ENCODE data around the gene PIK3C2A. TPM values are rescaled to one million over a fixed set of nuclear protein-coding genes. Genes with fewer than 3 reads are reported as not detected.
"Not testable (repeated sequence)": the region's sequence is repeated elsewhere in the genome, so short reads cannot be mapped to it uniquely, and the experiment has no call there.

PIK3C2A gene
- total RNA-seq, 4 donors from 2014 or later, result 8.8 to 21.0 (median 14.8) TPM

DNA sequence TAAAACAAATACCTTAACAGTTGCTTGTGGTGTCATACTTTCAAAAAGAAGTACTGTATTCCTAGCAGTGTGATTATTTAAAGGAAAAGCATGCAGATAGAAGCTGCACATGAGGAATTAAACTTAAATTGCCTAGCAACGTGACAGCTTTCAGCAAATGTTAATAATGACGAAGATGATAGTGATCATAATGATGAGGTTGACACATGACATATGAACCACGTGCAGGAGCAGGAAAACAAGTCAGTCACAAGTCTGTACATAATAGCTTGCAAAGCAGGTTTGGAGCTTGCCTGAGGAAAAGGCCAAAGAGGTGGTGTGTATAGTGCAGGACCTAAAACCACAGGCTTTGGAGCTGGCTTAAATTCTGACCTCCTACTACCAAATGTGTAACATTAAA is 30.6 kb upstream of the PIK3C2A start:
- H3K4me3 ChIP-seq, result no peak overlapping the region
- no peaks in the 10 kb centered on the region for H3K36me3 ChIP-seq
- no peak for ATAC-seq
- H3K27me3 ChIP-seq, result no peaks in the 10 kb centered on the region
- intact Hi-C loops (cut with DNase I; ENCODE audit: low total_unique reads), result no loop called here
- no peaks in the 10 kb centered on the region for H3K4me1 ChIP-seq
- TF ChIP-seq CTCF (IDR thresholded peaks at IDR 0.05 in 4 of 5, conservative IDR thresholded peaks at IDR 0.05 in 1 of 5) (no peak), POLR2A (IDR thresholded peaks at IDR 0.05) (no peak)
- in situ Hi-C loops (cut with MboI; ENCODE audit: low sequenced_read_pairs in 4 of 4), result loop anchor here (10.0 to 25.0 kb wide), 3 partner anchors 256 to 286 kb away; no protein-coding TSS in a partner anchor
- no peaks in the 10 kb centered on the region for H3K9me3 ChIP-seq
- no peak overlapping the region for H3K27ac ChIP-seq
- DNase-seq, result no peak

DNA sequence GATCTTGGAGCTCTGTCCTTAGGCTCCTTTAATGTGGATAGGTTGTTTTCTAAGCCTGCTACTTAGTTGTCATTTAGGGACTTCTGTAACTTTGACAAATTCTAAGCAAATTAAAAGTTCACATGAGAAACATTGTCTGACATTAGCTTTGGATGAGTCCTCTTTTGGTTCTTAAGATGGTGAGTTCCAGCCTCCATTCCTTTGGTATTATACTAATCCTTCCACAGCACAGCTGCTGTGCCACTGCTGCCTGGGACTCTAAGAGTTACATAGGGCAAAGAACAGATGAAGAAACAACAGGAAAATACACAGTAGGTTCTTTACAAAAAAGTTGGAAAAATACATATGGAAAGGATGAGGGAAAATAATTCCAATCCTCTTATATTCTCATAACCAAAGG is 25.3 kb upstream of the PIK3C2A start:
- H3K4me1 ChIP-seq, result peaks cover 0 to 2% of the 10 kb centered on the region in 2 donors
- in situ Hi-C loops (cut with MboI; ENCODE audit: low sequenced_read_pairs in 4 of 4) (loop anchor here (10.0 to 25.0 kb wide), 3 partner anchors 262 to 292 kb away; no protein-coding TSS in a partner anchor), intact Hi-C loops (cut with DNase I; ENCODE audit: low total_unique reads) (no loop called here)
- DNase-seq (no peak), ATAC-seq (no peak)
- no peaks in the 10 kb centered on the region for H3K36me3 ChIP-seq
- no peaks in the 10 kb centered on the region for H3K27me3 ChIP-seq
- H3K4me3 ChIP-seq, result no peak overlapping the region
- no peak for TF ChIP-seq POLR2A (IDR thresholded peaks at IDR 0.05)
- no peak for TF ChIP-seq CTCF (IDR thresholded peaks at IDR 0.05 in 4 of 5, conservative IDR thresholded peaks at IDR 0.05 in 1 of 5)
- no peak overlapping the region for H3K27ac ChIP-seq
- no peaks in the 10 kb centered on the region for H3K9me3 ChIP-seq

DNA sequence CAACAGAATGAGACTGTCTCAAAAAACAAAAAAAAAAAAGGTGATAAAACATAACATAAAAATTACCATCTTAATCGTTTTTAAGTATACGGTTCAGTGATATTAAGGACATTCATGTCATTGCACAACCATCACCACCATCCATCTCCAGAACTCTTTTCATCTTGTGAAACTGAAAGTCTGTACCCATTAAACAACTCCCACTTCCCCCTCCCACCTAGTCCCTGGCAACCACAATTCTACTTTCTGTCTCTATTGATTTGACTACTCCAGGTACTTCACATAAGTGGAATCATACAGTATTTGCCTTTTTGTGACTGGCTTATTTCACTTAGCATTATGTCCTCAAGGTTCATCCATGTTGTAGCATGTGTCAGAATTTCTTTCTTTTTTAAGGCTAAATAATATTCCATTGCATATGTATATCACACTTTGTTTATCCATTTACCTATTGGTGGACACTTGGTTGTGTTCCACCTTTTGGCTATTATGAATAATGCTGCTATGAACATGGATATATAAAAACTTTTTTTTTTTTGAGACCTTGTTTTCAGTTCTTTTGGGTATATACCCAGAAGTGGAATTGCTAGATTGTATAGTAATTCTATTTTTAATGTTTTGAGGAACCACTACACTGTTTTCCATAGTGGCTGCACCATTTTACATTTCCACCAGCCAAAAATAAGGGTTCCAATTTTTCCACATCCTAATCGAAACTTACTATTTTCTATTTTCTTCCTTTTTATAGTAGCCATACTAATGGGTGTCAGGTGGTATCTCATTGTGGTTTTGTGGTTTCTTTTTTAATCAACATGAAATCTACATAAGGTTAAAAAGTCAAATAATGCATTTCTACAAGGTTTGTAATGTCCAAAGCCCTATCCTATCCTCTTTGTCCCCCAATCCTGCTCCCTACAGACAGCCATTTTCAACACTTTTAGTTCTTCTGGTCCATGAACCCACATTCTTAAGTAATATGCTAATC is 23.4 kb upstream of the PIK3C2A start:
- no peak overlapping the region for H3K27ac ChIP-seq
- TF ChIP-seq CTCF (IDR thresholded peaks at IDR 0.05 in 4 of 5, conservative IDR thresholded peaks at IDR 0.05 in 1 of 5), result no peak
- TF ChIP-seq POLR2A (IDR thresholded peaks at IDR 0.05), result no peak
- no peaks in the 10 kb centered on the region for H3K36me3 ChIP-seq
- DNase-seq (no peak), ATAC-seq (no peak)
- H3K27me3 ChIP-seq, result no peaks in the 10 kb centered on the region
- intact Hi-C loops (cut with DNase I; ENCODE audit: low total_unique reads) (no loop called here), in situ Hi-C loops (cut with MboI; ENCODE audit: low sequenced_read_pairs in 4 of 4) (loop anchor here (10.0 to 25.0 kb wide), 3 partner anchors 264 to 294 kb away; no protein-coding TSS in a partner anchor)
- H3K4me3 ChIP-seq, result no peak overlapping the region
- H3K4me1 ChIP-seq, result peaks cover 0 to 2% of the 10 kb centered on the region in 2 donors
- no peaks in the 10 kb centered on the region for H3K9me3 ChIP-seq

- Histone ChIP-seq H3K4me1 (peaks cover 0 to 2% of the 10 kb centered on the region in 2 donors), H3K27ac (no peak overlapping the region), H3K36me3 (no peaks in the 10 kb centered on the region), H3K9me3 (no peaks in the 10 kb centered on the region), H3K4me3 (no peak overlapping the region), H3K27me3 (no peaks in the 10 kb centered on the region)
- intact Hi-C loops (cut with DNase I; ENCODE audit: low total_unique reads) (no loop called here), in situ Hi-C loops (cut with MboI; ENCODE audit: low sequenced_read_pairs in 4 of 4) (loop anchor here (10.0 to 25.0 kb wide), 3 partner anchors 265 to 295 kb away; no protein-coding TSS in a partner anchor)
- ATAC-seq, result no peak
- no peak for TF ChIP-seq CTCF (IDR thresholded peaks at IDR 0.05 in 4 of 5, conservative IDR thresholded peaks at IDR 0.05 in 1 of 5)
- TF ChIP-seq POLR2A (IDR thresholded peaks at IDR 0.05), result no peak
- DNase-seq, result no peak
Observed at GRCh38 chr11:17229481-17230152, 21.8 kb upstream of the PIK3C2A start.

DNA sequence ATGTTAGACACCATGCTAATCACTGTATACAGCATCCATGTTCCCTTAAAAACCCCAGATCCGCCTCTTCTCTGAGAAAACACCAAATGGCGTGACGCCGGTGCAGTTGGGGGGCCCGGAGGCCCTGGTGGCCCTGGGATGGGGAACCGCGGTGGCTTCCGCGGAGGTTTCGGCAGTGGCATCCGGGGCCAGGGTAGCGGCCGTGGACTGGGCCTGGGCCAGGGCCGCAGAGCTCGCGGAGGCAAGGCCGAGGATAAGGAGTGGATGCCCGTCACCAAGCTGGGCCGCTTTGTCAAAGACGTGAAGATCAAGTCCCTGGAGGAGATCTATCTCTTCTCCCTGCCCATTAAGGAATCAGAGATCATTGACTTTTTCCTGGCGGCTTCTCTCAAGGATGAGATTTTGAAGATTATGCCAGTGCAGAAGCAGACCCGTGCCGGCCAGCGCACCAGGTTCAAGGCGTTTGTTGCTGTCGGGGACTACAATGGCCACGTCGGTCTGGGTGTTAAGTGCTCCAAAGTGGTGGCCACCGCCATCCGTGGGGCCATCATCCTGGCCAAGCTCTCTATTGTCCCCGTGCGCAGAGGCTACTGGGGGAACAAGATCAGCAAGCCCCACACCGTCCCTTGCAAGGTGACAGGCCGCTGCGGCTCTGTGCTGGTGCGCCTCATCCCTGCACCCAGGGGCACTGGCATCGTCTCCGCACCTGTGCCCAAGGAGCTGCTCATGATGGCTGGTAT is 20.6 kb upstream of the PIK3C2A start:
- ATAC-seq; H3K9me3 ChIP-seq; H3K4me3 ChIP-seq; H3K36me3 ChIP-seq; H3K4me1 ChIP-seq; intact Hi-C loops (cut with DNase I; ENCODE audit: low total_unique reads); H3K27me3 ChIP-seq; DNase-seq; H3K27ac ChIP-seq: not testable (repeated sequence)
- in situ Hi-C loops (cut with MboI; ENCODE audit: low sequenced_read_pairs in 4 of 4), result loop anchor here in 2 of 4 donors (25.0 kb wide), 1 partner anchor 284 kb away; no protein-coding TSS in a partner anchor

Data from gastrocnemius medialis (tissue), 4 donors.